Measurements from ENCODE around the gene CCDC34. TPM values are rescaled to one million over a fixed set of nuclear protein-coding genes. Genes with fewer than 3 reads are reported as not detected.

The CCDC34 gene
- total RNA-seq, 1 donor from 2014 or later: 5.9 TPM

DNA sequence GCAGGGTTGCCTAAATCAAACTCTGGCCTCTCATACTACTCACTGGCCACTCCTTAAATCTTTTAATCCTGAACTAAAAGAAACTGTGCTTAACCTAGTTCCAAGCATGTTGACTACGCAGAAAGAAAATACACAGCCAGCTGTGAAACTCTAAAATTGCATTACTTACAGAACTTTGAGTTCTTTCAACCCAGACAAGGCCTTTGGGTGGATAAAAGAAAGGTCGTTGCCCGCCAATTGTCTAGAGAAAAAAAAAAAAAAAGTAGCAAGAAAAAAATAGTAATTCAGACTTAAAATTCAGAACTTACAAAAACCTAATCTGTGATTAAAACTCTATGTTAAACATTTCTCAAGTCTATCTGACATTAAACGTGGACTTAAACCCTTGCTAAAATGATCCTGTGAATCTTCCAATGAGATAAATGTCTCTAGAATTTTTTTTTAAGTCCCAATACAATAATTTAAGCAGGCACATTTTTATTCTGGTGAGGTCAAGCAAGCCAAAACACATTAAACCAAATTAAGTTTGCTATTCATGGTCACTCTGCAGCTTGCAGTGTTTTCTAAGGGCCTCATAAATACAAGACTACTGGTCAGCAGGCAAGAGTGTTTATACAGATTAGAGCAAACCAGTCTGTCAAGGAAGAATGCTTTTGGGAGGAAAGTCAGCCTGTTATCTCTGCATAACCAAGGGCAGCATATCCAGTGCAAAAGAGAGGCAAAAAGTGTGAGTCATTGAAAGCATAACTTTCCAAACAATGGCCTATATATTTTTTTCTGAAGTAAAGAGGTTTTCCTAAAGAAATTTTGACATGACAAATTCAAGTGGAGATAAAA is 29.5 kb upstream of the CCDC34 start:
- DNase-seq: no peak

DNA sequence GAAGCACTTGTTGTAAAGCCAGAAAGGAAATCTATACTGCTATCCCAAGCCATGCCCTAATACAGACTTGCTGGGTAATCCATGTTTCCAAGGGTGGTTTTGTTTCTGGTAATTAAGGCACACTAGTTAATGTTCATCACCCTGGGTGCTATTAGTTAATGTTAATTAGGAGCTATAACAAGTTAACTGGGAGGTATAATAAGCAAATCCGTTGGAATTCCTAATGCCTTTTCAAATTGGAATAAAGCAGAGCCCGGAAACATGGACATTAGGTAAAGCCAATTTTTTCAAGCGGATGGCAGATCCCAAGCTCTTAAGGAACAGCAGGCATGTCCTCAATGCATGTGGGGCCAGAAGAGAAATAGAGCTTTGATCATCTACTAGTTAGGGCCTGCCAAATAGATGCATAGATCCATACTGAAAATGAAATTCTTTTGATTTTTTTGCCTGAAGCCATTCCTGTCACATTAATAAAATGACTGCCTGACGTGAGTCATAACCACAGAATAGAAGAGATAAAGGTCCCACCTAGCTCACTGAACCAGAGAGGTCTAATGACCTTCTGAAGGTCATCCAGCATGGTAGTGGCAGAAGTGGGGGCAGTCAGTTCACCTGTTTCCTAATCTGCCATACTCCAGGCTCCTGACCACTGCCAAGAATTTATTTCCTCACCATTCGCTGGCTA is 28.5 kb upstream of the CCDC34 start:
- no peak for DNase-seq

DNA sequence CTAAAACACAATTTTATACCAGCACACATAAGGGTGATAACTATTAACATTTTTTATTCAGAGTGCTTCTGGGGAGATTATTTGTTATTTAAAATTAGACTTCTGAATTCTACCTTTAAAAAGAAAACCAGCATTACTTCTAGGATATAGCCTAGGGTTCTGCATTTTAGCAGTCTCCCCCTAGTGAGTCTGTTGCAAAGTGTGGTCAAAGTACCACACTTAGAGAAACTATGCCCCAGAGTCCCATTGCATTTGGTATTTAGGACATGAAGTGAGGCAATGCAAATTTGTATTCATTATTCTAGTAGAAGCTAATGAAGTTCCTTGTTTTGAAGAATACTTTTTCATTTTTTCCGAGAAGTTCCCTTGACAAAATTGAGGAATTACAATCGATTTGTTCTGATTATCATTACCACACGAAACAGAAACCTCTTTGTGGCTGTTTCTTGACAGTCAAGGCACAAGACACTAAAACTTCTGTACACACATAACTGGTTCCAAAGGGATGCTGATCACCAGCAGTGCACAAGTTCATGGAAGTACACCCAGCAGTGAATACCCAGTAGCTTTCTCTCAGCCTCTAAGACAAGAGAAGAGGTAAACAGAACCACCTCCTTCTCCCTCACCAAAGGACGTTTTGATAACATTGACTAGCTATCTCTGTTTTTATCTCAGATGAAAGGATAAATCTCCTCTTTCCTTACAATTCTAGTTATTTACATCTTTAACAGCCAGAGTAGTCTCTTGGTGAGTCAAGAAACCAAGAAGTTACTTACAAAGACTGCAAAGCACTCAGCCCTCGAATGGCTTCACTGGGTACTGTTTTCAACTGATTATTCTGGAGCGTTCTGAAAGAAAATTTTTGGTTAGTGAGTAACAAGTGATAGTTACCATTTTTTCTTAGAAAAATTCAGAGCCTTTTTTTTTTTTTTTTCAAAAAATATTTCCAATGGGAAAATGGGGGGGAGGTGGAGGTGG is 27.6 kb upstream of the CCDC34 start:
- no peak for DNase-seq

DNA sequence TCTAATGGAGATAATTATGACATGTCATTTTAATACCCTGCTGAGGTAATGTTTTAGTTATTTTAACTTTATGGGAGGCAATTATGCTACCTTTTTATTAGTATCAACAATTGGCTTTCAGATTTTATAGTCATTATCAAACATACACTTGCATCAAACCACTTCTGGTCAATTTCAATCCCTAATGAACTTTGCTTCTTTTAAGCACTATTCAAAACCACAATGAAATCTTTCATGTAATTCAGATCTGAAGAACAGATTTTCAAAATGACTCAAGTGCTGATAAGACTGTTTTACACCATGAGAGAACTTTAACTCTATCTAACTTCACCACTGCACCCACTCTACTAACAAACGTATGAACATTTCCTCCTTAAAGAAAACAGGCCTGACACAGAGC is 25.9 kb upstream of the CCDC34 start:
- no peak for DNase-seq

DNA sequence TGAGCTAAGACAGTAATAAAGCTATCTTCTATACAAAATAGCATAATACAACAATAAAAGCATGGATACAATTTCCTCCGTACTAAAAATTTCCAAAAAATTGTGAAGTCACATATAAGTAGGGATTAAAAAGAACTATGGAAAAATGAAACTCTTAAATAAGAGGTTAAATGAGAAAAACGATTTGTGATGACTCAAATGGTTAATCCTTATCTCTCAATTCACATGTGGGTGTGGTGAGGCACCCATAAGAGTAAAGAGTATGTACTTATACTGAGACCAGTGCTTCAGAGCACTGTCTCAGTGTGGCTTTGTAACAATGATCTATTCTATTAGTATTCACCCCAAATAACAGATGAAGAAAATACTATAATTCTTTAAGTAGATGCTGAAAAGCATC is 25.0 kb upstream of the CCDC34 start:
- no peak for DNase-seq

DNA sequence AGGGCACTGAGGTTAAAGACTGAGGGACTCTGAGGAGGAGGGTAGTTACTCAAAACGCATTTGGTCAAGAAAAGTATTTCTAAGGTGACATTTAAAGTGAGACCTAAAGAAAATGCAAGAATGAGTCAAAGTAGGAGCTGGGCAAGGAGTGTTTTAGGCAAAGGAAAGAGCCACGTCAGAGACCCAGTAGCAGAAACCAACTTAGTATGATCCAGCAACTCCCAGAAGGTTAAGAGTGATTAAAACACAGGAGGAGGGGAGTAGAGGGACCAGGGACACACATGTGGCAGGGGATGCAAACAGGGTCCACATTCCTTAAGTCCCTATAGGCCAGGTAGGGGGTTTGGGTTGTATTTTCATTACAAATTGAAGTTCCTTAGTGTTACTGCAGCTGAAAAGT is 24.3 kb upstream of the CCDC34 start:
- no peak for DNase-seq

DNA sequence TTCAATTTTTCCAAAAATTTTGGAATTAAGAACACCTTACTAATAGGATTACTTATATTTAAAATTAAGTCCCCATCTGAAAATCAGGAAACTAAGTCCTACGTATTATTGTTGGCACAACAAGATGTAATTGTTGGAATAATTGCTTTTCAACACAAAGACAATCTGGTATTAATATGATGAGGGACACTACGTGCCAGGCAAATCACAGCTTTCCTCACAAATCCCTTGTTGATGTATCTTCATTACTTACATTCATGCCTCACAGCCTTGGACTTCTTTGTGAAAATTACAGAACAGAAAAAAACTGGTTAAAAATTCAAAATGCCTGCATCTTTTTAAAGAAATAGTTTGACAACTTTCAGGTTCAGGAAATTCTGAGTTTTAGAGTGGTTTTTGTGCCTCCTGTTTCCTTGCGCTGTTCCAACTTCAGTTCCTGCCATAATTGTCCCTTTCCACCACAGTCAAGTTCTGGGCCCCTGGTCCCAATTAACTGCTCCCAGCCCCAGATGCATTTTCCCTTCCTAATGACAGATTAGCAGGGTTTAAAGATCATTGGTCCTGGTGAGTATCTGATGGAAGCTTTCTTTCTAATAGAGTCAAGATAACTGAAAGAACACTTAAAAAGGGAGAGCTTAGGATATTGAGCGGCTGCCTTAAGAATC is 23.3 kb upstream of the CCDC34 start:
- no peak for DNase-seq

DNA sequence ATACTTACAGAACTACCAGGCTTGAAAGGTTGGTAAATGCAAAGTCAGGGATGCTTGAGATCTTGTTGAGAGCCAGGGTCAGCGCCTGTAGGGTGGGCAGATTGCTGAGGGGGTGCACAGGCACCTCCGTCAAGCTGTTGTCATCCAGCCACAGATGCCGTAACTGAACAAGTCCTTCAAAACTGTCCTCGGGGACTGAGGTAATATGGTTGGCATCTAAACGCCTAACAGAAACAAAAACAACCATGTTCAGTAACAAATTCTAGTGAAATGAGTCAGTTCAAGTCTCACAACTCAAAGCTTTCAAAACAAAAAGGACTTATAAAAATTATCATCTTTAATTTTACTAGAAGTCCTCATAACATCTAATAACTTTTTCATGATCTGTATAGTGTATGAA is 22.2 kb upstream of the CCDC34 start:
- DNase-seq: no peak

DNA sequence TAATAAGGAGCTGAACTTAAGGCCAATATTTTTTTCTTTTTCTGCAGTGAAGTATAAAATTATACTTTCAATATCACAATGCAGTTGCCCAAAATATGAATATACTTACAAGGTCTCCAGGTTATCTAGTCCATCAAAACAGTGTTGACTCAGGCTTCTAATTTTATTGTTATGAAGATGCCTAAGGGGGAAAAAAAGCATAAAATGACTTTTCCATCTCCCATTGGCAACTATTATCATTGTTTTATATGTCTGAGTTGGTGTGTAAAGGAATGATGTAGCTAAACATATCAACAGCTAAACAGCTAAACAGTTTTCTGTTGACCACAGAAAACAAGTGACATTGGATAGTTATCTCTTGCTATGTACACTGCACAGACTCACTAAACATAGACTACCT is 21.2 kb upstream of the CCDC34 start:
- DNase-seq: no peak

DNA sequence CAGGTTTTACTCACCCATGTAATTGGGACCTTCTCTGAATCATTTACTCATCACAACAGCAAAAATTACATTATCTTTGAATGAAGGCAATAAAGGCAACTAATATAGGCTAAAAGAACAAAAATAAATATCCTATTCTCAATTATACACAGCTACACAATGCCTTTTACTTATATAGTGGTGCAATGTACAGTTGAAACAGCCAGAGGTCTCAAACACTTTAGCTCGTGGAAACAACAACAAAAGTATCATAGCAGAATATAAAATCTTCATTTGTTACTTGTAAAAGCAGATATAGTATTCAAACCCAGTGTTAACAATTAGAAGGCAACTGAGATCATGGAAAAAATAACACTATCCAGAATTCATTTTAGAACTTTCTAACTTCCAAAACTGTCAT is 20.6 kb upstream of the CCDC34 start:
- no peak for DNase-seq

DNA sequence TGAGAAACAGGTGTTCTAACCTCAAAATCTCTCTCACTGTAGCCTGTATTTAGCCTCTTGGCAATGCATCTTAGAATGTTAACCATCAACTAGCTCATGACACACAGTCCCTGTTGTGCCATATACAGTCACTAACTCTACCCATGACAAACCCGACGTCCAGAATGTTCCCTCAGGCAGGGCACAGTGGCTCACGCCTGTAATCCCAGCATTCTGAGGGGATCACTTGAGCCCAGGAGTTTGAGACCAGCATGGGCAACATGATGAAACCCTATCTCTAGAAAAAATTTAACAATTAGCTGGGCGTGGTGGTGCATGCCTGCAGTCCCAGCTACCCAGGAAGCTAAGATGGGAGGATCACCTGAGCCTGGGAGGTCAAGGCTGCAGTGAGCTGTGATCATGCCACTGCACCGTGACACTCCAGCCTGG is 18.2 kb upstream of the CCDC34 start:
- no peak for DNase-seq

DNA sequence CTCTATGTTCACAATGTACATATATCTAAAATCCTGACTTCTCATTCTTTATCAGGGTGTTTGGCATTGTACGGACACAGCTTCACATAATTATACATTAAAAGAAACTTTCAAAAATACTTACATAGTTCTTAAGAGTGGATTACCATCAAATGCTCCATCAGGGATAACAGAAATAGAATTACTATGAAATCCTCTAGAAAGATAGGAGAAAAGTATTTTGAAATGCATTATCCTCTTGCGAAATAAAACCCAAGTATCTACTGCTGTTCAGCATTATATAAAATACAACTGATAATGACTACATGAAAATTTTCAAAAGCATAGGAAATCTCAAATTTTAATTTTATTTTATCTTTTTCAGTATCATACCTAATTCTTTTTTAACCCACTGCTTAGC is 17.8 kb upstream of the CCDC34 start:
- no peak for DNase-seq

DNA sequence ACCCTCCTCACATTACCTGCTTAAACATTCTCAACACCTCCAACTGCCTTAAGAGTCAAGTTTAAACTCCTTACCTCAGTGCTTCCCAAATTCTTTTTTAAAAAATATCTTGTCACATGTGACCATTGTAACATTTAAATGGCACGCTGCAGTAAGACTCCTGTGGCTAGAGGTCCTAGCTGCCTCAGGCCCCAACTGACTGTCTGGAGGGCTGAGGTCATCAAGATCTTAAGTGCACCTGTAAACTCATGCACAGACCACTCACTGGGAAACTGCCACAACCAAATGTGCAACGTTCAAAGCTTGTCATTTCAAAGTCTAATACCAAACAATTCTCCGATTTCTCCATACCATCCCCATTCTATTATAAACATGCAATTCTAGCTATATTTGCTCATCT is 16.4 kb upstream of the CCDC34 start:
- DNase-seq: no peak

DNA sequence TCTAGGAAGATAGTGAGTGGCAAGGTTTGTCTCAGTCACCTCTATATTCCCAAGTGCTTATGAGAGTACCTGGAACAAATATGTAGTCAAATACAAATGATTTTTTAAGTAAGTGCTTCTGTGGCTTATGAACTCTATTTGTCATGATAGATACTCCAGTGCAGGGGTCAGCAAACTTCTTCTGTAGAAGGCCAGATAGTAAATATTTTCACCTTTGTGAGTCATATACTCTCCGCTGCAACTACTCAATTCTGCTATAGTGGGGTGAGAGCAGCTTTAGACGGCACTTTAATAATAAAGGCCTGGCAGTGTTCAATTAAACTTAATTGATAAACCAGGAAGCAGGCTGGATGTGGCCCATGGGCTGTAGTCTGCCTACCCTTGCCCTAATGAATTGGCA is 12.4 kb upstream of the CCDC34 start:
- DNase-seq: no peak

DNA sequence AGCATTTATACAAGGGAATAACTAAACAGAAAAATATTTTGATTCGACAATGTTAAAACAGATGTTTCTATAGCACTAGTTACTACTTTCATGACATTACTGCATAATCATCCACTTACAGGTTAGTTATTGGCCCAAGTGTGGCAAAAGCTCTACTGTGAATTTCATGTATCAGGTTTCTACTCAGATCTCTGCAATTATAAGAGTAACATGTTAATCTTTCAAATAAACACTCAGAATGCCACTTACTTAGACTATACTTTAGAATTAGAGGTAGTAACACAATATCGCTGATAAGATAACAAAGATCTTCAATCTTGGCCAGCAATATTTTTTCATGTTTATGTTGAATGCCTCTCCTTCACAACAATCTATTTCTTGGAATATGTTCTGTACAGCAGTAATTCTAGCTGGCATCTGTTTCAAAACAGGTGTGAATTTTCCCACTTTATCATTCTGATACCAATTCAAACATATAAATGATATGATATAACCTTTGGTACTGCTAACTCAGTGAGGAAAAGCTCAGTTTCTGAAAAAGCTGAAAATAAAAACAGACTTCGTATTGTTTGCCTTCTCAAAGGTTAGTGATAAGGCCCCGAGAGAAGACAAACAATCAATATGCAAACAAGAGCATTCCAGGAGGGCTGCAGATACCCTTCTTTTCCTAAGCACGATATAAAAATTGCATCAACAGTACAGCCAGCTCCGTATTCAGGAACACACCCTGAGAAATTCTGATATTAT is 11.0 kb upstream of the CCDC34 start:
- no peak for DNase-seq

DNA sequence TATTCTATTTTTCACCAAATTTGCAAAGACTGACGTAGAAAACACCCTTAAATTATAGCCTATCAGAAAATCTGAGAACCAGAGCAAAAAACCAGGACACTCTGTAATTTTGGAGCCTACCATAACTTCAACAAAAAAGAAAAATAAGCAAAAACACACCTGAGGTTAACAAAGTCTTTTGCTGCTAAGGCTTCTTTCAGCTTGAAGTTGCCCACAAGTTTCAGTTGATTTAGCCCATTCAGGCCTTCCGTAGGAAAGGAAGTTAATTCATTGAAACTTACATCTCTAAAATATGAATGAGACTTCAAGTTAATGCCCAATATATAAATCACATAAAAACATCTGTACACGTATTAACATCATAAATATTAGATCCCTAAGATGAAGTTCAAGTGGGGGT is 10.4 kb upstream of the CCDC34 start:
- DNase-seq: no peak

DNA sequence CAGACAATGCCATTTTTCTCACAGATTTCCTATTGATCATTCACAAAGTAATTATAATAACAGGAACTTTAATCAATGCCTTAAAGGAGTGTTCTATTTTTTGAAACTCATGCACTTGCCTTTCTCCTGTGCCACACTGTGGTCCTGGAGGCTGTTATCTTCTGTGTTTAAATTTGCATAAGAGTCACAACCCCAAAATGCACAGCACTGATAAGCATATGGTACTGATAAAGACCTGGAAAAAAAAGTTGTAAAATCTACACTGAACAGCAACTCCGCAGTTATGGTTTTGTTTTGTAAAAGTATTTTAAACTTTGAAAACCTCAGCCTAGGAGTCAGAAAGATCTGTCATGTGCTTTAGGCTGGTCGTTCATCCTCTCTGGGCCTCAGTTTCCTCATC is 9.1 kb upstream of the CCDC34 start:
- no peak for DNase-seq

DNA sequence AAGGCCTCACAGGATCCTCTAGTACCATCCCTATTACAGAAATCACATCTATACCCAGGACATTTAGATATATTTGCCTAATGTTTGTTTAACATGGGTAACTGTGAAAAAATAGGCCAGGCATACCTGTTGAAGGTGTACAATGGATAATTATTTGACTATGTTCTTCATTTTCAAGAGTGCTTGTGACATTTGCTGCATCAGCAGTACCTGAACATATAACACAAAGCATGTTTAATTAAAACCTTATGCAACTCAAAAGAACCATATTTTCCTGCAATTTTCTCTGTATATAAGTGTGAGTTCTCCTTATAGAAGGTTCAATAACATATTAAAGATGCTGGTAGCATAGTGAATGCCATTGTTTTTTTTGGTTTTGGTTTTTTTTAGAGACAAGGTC is 8.5 kb upstream of the CCDC34 start:
- DNase-seq: no peak

DNA sequence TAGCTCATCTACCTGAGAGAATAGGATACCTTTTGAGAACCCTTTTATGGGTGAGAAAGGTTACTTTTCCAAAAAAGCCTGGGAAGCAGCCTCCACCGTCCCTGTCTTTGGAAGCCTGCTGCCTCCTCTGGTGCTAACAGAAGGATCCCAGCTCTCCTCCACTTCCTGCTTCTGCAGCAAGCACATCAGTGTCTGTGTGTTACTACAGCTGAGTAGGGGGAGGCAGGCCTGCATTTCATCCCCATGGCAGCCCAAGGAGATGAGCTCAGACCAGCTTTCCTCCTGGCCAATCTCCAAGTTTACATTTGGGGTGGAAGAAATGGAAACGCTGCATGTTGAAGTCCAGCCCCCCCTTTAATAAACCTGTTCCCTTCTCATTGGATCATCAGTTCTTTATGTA is 7.4 kb upstream of the CCDC34 start:
- DNase-seq: no peak

DNA sequence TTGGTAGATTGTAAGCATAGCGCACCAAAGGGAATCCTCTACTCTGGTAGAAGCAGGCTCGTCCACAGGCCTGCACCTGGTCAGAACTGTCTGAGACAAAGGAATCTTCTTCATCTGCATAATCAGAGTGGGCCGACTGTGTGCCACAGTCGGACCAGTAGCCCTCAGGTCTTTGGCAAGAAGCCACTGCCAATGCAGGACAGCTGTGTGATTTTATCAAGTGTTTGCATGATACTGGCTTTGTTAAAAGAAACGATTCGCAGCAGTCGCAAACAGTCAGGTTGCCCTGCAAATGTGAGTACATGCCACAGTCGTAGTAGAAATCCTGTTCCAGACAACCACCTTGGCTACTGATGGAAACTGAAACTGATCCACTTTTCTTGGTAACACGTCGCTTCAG is 4.9 kb upstream of the CCDC34 start:
- no peak for DNase-seq

DNA sequence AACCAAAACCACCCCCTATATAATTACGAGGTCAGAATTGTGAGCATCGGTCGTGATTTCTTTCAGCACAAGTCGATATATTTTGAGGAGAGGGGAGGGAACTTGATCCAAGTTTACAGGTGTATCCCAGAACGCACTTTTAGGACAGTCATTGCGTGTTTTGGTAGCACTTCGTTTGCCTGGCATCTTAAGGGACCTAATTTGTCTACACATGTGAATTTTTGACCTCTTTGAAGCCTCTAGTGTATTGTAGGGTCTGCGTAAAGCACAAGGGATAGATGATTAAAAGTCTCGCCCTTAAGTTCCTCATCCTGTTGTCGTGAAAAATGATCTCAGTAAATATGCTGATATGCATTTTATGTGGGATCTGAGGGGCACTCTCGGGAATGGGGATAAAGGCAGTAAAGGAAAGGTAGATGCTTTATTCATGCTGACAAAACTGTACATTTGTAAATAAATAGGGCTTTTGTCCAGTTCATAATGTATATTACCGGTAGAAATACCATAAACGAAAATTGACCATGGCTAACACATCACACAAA is 632 bp upstream of the CCDC34 start:
- no peak for DNase-seq

Measured in occipital lobe (tissue), 2 donors.